Suppressor macrophage treated with lipopolysaccharide for 4 hours (primary cell): ENCODE results near the gene CSRNP2.
A peak's percentile ranks its signal among the peaks of the same experiment; 100 is the strongest.
"Not testable (repeated sequence)": the region's sequence is repeated elsewhere in the genome, so short reads cannot be mapped to it uniquely, and the experiment has no call there.

ENCODE experiments used
- DNase-seq: peaks from one replicate; pipeline ENCODE4 v3.0.0-alpha.2; 2020

The CSRNP2 gene, protein sequence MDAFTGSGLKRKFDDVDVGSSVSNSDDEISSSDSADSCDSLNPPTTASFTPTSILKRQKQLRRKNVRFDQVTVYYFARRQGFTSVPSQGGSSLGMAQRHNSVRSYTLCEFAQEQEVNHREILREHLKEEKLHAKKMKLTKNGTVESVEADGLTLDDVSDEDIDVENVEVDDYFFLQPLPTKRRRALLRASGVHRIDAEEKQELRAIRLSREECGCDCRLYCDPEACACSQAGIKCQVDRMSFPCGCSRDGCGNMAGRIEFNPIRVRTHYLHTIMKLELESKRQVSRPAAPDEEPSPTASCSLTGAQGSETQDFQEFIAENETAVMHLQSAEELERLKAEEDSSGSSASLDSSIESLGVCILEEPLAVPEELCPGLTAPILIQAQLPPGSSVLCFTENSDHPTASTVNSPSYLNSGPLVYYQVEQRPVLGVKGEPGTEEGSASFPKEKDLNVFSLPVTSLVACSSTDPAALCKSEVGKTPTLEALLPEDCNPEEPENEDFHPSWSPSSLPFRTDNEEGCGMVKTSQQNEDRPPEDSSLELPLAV

DNA sequence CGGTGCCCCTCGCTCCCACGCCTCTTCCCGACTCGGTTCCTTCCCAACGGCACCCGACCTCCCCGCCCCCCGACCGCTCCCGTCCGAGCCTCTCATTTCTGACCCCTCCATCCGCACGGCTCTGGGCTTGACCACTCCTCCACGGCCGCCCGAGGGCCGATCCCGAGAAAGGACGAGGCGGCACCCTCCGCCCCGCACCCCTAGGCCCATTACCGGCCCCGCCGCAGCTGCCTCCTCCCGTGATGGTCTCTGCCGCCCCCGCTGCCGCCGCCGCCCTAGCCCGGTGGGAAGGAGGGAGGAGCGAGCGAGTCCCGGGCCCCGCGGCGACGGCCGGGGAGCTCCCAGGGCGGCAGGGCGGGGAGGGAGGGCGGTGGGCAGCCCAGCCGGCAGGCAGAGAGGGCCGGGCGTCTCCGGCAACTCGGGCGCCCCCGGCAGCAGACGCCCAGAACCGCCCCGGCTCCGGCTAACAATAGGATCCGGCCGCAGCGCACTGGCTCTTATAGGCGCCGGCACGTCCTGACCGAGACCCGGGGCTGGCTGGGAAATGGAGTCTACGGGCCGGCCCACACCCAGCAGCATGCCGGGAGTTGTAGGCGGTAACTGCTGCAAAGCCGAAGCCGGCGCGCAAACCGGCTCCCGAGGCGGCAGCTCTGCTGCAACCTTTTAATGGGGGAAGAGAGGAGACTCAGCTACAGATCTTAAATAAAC is at the start of gene CSRNP2:
TSS of gene CSRNP2 (minus strand) at position 471 of the 708 bp plus-strand sequence. CDS start 7,035 bp downstream, outside the sequence.
- DNase-seq = peak; percentile 97

DNA sequence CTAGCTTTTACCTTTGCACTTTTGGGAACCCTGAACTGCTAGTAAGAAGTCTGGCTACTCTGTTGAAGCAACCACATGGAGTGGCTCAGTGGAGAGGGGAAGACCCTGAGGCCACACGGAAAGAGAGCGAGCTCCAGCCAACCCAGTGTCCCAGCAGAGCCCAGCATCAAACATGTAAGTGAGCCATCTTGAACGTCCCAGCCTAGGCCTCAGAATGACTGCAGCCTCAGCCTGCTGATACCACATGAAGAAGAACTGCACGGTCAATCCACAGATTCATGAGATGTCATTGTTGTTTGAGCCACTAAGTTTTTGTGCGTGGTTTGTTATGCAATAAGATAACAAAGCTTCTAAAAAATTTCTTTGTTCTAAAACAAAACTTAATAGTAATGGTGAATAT is 49.3 kb upstream of the CSRNP2 start:
- DNase-seq = no peak

DNA sequence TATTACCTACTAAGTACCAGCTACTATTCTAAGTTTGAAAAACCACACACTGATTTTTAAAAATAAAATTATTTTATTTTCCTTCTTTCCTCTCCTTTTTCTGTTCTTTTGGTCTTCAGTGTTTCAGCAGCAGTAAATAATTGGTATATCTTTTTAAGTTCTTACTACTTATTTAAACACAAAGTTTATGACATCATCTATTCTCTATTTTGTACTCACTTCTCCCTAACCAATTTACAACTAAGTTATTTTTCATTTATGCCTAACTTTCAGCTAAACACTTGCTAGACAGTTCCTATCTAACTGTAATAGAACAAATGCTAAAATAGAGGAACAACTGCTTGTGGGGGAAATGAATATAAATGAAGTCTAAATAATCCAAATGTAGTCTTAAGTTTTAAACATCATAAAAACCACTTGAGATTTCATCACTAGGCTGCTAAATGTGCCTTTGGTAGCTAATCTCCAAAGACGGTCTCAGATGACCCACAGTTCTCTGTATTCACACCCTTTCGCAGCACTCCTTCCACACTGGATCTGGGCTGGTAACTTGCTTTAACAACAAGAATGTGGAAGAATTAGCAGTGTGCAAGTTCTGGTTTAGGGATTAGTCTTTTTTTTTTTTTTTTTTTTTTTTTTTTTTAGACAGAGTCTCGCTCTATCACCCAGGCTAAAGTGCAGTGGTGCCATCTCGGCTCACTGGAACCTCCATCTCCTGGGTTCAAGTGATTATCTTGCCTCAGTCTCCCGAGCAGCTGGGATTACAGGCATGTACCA is 48.5 kb upstream of the CSRNP2 start:
- no peak for DNase-seq

DNA sequence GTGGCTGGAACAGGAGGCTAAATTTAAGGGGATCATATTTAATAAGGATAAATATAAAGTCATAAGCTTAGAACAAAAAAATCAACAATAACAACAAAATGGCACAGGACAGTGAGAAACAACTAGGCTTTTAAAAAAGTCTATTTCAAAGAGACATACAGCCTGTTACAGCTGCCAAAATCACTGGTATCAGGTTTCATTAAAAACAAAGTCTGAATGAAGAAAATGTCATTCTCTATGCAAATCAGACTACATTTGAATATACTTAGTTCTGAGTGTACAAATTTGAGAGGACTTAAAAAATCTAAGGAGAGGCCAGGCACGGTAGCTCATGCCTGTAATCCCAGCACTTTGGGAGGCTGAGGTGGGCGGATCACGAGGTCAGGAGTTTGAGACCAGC is 45.5 kb upstream of the CSRNP2 start:
- DNase-seq = no peak

DNA sequence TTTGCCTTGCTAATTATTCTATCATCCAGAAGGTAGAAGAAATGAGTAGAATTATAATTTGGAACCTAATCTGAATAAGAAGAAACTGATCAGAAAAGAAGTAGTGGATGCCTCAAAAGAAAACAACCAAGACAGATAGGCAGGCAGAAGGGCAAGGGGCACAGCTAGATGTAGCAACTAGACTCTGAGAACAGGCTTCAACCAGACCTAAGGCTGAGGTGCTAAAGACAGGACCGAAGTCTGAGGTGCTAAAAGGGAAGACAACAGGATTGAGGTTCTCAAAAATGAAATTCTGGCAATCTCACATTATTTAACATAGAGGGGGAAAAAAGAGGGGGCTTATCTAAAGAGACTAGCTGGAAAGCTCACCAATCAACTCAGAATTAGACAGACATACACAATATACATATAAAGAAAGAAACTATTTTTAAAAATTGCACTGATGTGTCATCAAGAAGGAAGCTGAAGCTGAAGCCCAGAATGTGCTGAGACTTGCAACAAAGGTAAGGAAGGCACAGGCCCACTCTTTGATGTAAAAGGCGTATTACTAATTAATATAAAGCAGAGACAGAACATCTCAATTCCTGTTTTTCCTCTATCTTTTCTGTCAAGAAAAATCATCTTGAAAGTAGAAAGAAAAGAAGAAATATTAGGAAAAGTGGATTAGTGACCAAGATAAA is 43.8 kb upstream of the CSRNP2 start:
- peak; percentile 22 for DNase-seq

DNA sequence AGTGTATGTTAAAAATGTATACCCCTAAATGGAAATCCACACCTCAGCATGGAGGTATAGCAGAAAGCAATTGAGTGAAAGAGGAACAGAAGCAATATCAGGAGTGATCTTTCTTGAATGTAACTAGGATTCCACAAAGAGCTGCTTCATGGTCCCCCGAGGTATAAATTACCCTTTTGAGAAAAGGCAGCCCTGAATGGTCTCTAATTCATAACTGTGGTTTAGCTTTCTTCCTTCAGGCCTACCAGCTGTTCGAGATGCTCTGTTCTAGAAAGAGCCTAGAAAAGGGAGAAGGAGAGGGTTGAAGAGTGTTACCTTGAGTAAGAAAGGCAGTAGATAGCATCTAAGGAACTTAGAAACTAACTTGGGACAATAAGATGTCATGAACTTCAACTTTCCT is 42.9 kb upstream of the CSRNP2 start:
- no peak for DNase-seq

DNA sequence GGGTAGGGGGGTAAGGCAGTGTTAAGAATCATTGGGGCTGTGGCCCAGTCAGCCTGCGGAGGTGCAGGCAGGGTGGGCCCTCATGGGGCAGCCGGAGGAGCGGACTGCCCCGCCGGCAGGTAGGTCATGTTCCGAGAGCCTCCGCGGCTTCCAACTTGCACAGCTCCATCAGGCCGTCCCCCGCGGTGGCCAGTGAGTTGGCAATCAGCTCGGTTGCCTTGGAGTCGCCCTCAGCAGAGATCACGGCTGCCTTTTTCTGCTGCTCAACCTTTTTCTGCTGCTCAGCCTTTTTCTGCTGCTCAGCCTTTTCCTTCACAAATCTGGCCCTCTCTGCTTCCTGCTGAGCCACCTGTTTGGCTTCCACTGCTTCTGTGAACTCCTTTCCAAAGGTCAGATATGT is 41.1 kb upstream of the CSRNP2 start:
- no peak for DNase-seq

DNA sequence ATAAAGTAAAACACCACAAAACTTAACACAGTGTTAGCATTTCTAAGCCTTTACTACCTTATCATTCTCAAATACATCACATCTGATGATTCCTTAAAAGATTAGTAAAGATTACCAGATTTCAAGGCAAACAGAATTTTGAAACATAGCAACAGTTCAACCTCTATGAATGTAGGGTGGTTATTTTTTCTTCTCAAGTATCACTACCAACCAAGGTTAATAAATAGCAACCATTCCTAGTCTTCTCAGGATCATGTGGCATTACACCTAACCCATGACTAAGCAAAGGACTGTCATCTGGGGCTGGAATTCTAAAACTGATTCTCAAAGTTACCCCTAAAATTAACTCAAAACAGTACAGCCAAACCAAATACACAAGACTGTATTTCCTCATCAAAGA is 39.4 kb upstream of the CSRNP2 start:
- no peak for DNase-seq

DNA sequence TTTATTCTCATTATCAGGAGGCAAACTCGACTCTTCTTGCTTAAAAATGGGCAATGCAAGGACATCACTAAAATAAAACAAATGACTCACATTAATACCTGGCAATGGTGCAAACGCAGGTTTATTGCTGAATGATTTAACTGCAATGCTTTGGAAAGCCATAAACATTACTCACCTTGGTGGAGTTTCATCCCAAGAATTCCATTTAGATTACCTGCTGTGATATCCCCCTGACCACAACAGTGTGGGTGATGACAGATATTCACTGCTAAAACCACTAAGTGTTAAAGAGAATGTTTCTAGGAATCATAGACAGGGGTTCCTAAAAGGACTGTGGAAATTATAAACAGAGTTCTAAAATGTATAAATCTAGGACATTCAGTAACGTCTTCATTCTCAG is 35.3 kb upstream of the CSRNP2 start:
- no peak for DNase-seq

DNA sequence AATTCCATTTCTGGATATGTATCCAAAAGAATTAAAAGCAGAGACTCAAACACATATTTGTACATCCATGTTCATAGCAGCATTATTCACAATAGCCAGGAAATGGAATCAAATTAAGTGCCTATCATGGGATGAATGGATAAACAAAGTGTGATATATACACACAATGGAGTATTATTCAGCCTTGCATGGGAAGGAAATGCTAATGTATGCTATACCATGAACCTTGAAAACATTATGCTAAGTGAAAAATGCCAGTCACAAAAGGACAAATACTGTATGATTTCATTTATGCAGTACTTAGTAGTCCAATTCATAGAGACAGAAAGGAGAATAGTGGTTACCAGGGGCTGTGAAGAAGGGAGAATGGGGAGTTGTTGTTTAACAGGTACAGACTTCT is 32.1 kb upstream of the CSRNP2 start:
- DNase-seq = no peak

DNA sequence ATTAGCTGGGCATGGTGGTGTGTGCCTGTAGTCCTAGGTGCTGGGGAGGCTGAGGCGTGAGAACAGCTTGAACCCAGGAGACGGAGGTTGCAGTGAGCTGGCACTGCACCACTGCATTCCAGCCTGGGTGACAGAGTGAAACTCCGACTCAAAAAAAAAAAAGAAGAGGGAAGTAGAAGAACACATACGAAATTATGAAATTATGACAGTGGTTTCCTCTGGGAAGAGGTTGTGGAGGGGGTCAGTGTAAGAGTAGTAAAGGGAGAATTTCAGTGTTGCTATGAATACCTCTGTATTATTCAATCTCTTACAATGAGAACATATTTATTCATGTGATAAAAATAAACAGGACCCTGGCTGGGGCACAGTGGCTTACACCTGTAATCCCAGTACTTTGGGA is 24.7 kb upstream of the CSRNP2 start:
- DNase-seq = peak; percentile 40

DNA sequence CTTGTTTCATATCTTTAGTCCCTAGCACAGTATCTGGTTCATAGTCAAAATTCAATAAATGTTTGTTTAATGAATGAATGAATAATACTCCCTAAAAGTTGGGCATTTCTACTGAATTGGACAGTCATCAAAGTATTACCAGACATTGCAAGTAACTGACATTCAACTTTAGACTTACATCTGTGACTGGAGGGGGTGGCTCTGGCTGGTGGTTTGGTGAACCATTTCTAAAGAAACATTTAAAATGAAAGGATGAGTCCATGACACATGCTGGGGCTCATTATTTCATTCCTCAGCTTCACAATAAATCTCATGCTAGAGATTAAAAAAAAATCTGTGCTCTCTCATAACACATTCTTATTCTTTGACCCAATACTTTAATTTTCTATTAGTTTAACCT is 20.6 kb upstream of the CSRNP2 start:
- DNase-seq = no peak

DNA sequence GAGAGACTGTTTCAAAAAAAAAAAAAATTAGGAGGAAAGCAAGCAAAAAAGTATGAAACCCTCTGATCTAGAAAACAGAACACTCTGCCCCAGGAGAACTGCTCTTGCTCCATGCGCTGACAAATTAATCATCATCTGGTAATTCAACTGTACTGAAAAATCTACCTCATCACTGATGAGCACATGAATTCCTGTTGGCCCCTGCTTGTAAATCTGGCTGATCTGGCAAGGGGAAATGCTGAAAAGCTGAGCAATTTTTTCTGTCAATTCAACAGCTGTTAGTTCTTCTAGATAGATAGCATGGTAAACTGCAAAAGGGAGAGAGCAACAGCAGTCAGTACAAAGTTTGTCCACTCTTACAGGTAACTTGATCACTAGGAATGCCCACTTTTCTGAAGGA is 15.2 kb upstream of the CSRNP2 start:
- no peak for DNase-seq

DNA sequence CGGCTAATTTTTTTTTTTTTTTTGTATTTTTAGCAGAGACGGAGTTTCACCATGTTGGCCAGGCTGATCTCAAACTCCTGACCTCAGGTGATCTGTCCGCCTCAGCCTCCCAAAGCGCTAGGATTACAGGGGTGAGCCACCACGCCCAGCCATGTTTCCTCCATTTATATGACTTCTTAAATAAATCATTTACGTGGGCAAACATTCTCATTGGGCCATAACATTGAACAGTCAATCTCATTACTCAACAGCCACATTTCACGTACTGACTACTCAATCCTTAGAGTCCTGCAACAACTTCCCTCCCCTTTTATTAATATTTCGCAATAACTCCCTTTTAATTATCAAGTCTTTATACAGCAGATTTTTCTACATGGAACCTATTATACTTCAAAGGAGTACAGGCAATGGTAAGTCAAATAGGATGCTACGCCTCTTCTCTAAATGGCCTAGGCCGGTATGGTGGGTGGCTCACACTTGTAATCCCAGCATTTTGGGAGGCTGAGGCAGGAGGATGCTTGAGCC is 7.4 kb upstream of the CSRNP2 start:
- DNase-seq = no peak

DNA sequence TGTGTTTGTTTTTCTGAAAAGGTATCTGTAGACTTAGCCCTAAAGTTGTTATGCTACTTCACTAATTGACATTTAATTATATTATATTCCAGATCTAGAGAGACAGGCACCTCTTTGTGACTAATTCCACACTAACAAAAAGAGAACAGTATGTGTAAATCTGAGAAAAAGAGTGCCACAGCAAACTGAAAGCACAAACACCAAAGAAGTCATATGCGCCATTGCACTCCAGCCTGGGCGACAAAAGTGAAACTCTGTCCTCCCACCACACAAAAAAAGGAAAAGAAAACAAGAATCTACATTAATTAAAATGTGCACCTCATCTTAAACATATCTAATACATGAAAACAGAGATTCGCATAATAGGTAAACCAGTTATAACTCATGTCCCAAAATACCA is 4.4 kb upstream of the CSRNP2 start:
- DNase-seq = peak; percentile 26

DNA sequence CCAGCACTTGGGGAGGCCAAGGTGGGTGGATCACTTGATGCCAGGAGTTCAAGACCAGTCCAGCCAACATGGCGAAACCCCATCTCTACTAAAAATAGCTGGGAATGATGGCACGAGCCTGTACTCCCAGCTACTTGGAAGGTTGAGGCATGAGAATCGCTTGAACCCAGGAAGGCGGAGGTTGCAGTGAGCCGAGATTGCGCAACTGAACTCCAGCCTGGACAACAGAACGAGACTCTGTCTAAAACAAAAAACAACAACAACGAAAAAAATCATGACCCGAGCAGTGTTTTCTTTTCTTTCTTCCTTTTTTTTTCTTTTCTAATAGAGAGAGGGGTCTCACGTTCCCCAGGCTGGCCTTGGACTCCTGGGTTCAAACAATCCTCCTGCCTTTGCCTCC is 3.5 kb upstream of the CSRNP2 start:
- DNase-seq = no peak

DNA sequence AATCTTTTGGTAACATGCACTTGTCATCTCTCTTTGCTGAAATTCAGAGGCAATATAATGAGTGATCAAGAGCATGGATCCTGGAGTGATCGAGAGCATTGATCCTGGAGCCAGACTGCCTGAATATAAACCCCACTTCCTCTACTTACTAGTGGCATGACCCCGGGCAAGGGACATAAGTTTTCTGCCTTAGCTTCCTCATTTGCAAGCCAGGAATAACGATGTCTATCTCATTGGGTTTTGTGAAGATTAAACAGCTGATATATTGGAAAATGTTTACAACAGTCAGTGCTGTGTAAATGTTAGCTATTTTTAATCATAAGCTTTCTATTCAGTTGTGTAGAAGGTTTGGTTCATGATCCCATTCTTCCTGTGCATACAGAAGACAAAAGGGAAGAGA is 2.4 kb upstream of the CSRNP2 start:
- DNase-seq = peak; percentile 32

DNA sequence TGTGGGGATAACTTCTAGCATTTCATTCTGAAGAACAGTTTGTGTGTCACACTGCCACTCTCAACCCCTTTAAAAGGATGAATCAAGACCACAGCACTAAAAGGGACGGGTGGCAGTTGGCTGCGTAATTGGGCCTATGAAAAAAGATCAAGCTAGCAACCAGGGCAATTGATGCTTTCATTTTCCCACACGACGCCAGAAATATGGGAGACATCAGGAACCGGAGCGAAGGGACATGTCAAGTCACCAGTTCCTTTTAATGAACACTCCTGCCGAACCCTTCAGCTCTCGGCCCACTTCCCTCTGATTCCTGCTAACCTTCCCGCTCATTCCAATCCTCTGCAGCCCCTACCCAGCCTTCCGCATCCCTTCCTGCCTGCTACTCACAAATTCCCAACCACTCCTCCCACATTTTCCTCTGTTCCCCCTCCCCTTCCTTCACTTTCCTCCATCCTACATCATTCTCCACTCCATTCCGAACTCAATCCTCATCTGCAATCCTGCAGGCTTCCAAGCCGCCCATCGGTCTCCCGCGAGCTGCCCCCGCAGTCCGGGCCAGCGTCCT is 753 bp downstream of the CSRNP2 start:
- peak; percentile 60 for DNase-seq

DNA sequence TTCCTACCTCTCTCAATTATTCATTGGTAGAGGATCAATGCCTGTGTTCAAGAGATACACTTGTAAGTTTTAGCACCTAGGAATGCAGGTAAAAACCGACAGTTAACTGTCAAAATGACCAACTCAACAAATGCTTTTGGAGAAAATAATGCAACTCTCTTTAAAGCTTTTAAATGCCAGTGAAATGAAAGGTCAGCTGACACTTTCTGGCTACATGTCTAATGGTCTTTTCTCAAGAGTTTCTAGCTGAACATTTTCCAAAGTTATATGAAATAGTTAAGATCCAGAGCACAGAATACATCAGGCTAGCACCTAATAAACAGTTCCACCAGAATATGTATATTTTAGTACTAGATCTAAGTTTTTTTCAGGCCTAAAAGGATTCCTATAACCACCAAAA is 2.0 kb downstream of the CSRNP2 start:
- no peak for DNase-seq

DNA sequence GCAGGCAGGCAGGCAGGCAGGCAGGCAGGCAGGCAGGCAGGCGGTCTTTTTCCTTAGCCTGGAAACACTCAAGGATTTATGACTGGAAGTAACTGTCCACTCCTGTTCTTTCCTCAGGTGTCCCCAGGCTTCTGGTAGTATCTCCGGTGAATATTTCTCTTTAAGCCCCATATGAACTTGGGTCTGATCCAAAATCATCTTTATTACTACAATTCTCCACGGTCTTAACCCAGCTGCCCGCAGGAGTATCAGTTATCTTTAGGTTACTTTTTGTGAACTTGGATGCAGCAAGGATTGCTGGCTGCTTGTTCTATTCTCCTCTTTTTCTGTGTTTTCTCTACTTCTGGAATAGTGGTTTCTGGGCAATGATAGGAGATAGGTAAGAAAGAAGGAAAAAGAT is 3.3 kb downstream of the CSRNP2 start:
- DNase-seq = no peak

DNA sequence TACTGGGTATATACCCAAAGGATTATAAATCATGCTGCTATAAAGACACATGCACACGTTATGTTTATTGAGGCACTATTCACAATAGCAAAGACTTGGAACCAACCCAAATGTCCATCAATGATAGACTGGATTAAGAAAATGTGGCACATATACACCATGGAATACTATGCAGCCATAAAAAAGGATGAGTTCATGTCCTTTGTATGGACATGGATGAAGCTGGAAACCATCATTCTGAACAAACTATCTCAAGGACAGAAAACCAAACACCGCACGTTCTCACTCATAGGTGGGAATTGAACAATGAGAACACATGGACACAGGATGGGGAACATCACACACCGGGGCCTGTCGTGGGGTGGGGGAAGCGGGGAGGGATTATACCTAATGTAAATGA is 4.5 kb downstream of the CSRNP2 start:
- not testable (repeated sequence) for DNase-seq

DNA sequence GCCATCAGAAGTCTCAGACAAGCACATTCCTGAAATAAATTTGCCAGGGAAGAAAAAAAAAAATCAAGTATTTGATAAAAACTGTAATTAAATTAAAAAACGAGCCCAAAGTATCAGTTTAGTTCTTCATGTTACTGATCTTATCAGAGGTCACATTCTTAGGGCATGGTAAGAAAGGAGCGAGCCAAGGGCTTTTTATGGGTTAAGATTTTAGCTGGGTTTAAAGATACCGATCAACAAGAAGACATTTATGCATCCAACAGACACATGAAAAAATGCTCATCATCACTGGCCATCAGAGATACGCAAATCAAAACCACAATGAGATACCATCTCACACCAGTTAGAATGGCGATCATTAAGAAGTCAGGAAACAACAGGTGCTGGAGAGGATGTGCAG is 5.0 kb downstream of the CSRNP2 start:
- DNase-seq = not testable (repeated sequence)
